Muscle layer of colon (tissue), 2 donors: ENCODE data around the gene SPTB.
"Not testable (repeated sequence)": the region's sequence is repeated elsewhere in the genome, so short reads cannot be mapped to it uniquely, and the experiment has no call there.

Source experiments
- H3K27ac ChIP-seq: one replicate; pipeline ENCODE4 v1.7.0; 2013; ENCODE audit warnings: low read depth, mild to moderate bottlenecking, low read length, moderate library complexity
- H3K27me3 ChIP-seq, 2 donors: one replicate each; pipeline ENCODE4 v1.7.0; 2013; ENCODE audit warnings: low read length in 2 of 2, mild to moderate bottlenecking in 2 of 2; ENCODE audit not compliant: insufficient read depth in 2 of 2, control insufficient read depth in 1 of 2
- H3K36me3 ChIP-seq: one replicate; pipeline ENCODE4 v1.7.0; 2013; ENCODE audit warnings: mild to moderate bottlenecking, low read length; ENCODE audit not compliant: insufficient read depth
- H3K4me1 ChIP-seq: one replicate; pipeline ENCODE4 v1.7.0; 2013; ENCODE audit warnings: mild to moderate bottlenecking, low read length; ENCODE audit not compliant: insufficient read depth
- H3K4me3 ChIP-seq, 2 donors: one replicate each; pipeline ENCODE4 v1.7.0; 2013; ENCODE audit warnings: low read length in 2 of 2, low read depth in 1 of 2, mild to moderate bottlenecking in 1 of 2, moderate library complexity in 1 of 2
- H3K9ac ChIP-seq: one replicate; pipeline ENCODE4 v1.7.0; 2013; ENCODE audit warnings: low read length
- H3K9me3 ChIP-seq: one replicate; pipeline ENCODE4 v1.7.0; 2013; ENCODE audit warnings: mild to moderate bottlenecking, low read length
- donor health status: abdominal sarcoma.
- donor health status: Adenocarcinoma of cecum.

SPTB gene

DNA sequence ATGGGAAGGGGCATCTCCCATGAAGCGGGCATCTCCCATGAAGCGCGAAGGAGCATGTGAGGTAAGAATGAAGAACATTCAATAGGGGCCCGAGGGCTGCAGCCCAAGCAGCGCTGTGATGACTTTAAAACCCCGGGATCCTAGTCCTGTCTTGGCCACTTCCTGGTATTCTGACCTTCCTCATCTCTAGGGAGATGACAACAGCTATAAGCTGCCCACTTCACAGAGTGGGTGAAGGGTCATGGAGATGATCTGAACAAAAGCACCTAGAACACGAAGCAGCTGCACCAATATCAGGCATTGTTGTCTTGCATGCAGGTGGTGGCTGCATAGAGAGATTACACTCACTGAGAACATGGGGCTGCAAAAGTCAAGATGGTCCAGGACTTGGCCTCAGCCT lies 64.5 kb downstream of the SPTB start:
- Histone ChIP-seq H3K27ac (no peak overlapping the region), H3K4me1 (no peaks in the 10 kb centered on the region), H3K9ac (no peak overlapping the region), H3K4me3 (no peak overlapping the region), H3K27me3 (no peaks in the 10 kb centered on the region), H3K36me3 (no peaks in the 10 kb centered on the region), H3K9me3 (no peaks in the 10 kb centered on the region)

DNA sequence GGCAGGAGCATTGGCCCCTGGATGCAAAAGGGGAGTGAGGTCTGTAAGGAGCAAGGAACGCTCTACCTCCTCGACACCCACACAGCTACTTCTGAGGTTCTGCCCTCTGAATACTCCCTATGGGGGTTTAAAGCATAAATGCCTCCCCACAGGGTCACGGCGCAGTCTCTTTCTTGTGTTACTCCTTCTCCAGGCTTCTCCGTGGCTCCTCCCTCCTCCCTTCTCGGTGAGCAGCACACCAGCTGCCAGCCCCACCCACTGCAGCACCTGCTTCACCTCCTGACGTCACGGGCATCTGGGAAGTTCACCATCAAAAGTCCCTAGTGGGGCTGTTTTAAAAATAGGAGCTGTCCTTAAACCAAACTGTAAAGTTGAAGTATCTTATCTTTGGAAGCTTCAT lies 67.3 kb downstream of the SPTB start:
- Histone ChIP-seq H3K4me3 (no peak overlapping the region), H3K27me3 (no peaks in the 10 kb centered on the region), H3K27ac (no peak overlapping the region), H3K9ac (no peak overlapping the region), H3K36me3 (no peaks in the 10 kb centered on the region), H3K4me1 (no peaks in the 10 kb centered on the region), H3K9me3 (no peaks in the 10 kb centered on the region)

- Histone ChIP-seq H3K4me3 (no peak overlapping the region), H3K9me3 (no peaks in the 10 kb centered on the region), H3K9ac (no peak overlapping the region), H3K27me3 (no peaks in the 10 kb centered on the region), H3K4me1 (no peaks in the 10 kb centered on the region), H3K27ac (no peak overlapping the region), H3K36me3 (no peaks in the 10 kb centered on the region)
Measured at GRCh38 chr14:64811676-64812075, 68.0 kb downstream of the SPTB start.

GRCh38 chr14:64808449-64808848 lies 71.3 kb downstream of the SPTB start:
- no peak overlapping the region for H3K4me3 ChIP-seq
- no peak overlapping the region for H3K27ac ChIP-seq
- no peak overlapping the region for H3K9ac ChIP-seq
- no peaks in the 10 kb centered on the region for H3K9me3 ChIP-seq
- peaks cover 4% of the 10 kb centered on the region for H3K4me1 ChIP-seq
- H3K27me3 ChIP-seq, result no peaks in the 10 kb centered on the region
- no peaks in the 10 kb centered on the region for H3K36me3 ChIP-seq

GRCh38 chr14:64807551-64807950 lies 72.2 kb downstream of the SPTB start:
- Histone ChIP-seq H3K9ac (no peak overlapping the region), H3K4me1 (peaks cover 4% of the 10 kb centered on the region), H3K36me3 (no peaks in the 10 kb centered on the region), H3K27me3 (no peaks in the 10 kb centered on the region), H3K4me3 (no peak overlapping the region), H3K27ac (no peak overlapping the region), H3K9me3 (no peaks in the 10 kb centered on the region)

DNA sequence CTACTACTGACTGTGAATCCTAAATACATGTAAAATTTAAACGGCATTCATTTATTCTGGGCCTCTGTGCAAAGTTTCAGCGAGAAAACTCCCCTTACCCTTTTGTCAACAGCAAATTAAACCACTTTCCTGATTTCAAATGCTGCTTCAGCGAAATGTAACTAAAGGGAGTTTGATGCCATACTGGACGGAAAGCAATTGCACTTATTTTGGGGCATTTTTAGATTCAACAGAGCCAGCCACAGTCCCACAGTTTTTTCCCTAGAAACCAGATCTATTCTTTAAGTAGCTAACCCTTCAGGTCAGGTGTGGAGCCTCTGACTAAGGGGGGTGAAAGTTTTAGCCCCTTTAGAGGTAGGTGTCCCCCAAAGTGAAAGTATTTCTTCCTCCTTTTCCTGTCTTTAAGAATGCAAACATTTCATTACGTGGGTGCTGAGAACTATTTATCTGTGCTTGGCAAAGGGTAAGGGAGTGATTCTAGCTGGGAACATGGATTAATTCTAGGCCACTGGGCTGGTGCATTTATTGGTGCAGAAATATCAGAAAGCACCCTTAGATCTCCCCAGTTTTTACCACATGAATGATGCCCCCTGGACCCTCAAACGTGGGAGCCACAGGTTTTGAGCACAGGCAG lies 72.7 kb downstream of the SPTB start:
- H3K27me3 ChIP-seq, result no peaks in the 10 kb centered on the region
- no peak overlapping the region for H3K9ac ChIP-seq
- H3K4me3 ChIP-seq, result no peak overlapping the region
- no peaks in the 10 kb centered on the region for H3K36me3 ChIP-seq
- H3K9me3 ChIP-seq, result no peaks in the 10 kb centered on the region
- peaks cover 4% of the 10 kb centered on the region for H3K4me1 ChIP-seq
- H3K27ac ChIP-seq, result no peak overlapping the region

DNA sequence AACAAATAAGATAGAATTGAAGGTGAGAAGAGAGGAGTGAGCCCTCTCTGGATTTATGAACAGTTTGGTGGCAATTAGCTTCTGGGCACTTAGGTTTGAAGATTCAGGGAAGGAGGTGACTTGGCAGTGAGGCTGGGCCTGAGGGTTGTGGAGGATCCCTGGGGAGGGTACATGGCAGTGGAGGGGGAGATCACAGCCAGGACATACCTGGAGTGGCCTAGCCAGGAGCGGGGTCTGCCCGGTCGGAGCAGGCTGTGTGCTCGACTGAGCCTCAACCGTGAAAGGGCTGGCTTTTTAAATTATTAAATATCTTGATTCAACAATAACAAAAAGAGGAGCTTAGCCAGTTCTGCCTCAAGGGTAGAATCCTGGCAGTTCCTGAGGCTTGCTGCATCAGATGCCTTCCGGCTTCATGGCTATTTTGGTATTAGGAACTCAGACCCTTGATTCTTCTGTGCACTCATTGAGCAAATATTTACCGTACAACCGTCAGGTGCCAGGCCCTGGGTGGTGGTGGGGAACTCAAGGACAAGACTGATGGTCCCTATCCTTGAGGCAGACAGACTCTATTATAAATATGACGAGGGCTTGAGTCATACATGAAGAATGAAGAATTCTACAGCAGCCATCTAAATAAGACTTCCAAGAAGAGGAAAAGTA lies 73.4 kb downstream of the SPTB start:
- Histone ChIP-seq H3K4me1 (peaks cover 4% of the 10 kb centered on the region), H3K9ac (no peak overlapping the region), H3K27ac (no peak overlapping the region)

GRCh38 chr14:64805646-64806045 lies 74.1 kb downstream of the SPTB start:
- not testable (repeated sequence) for H3K27ac ChIP-seq, H3K36me3 ChIP-seq, H3K4me3 ChIP-seq, H3K27me3 ChIP-seq, H3K9me3 ChIP-seq, H3K4me1 ChIP-seq, H3K9ac ChIP-seq

More for the DNA sequence above, 73.4 kb downstream of the SPTB start:
- Histone ChIP-seq H3K4me3 (no peak overlapping the region), H3K27me3 (no peaks in the 10 kb centered on the region), H3K9me3 (no peaks in the 10 kb centered on the region), H3K36me3 (no peaks in the 10 kb centered on the region)

DNA sequence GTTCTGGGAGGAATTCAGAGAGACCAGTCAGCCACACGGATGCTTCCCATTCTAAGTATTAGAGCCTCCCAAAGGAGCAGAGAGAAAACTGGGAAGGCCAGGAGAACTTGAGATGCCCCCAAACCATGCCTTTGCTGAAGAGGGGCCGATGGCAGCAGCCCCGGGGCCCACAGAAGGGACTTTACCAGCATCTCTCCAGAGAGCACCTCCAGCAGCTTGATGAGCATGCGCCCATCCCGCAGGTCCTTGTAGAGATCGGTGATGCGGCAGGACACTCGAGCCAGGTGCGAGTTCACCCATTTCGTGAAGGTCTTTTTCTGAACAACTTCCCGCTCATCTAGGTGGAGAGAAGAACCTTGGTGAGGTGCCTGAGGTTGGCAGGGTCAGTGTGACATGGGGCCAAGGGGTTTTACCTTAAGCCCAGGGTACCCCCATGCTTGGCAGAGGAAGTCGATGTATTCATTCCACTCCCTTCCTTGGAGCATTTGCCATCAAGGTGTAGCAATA lies 74.9 kb downstream of the SPTB start:
- H3K9ac ChIP-seq, result no peak overlapping the region
- no peaks in the 10 kb centered on the region for H3K27me3 ChIP-seq
- H3K9me3 ChIP-seq, result no peaks in the 10 kb centered on the region
- H3K4me3 ChIP-seq, result no peak overlapping the region
- H3K4me1 ChIP-seq, result peaks cover 4% of the 10 kb centered on the region
- no peaks in the 10 kb centered on the region for H3K36me3 ChIP-seq
- no peak overlapping the region for H3K27ac ChIP-seq

GRCh38 chr14:64801800-64802199 lies 77.9 kb downstream of the SPTB start:
- Histone ChIP-seq H3K9ac (no peak overlapping the region), H3K9me3 (no peaks in the 10 kb centered on the region), H3K4me1 (peaks cover 4% of the 10 kb centered on the region), H3K27ac (no peak overlapping the region), H3K27me3 (no peaks in the 10 kb centered on the region), H3K36me3 (no peaks in the 10 kb centered on the region), H3K4me3 (no peak overlapping the region)

DNA sequence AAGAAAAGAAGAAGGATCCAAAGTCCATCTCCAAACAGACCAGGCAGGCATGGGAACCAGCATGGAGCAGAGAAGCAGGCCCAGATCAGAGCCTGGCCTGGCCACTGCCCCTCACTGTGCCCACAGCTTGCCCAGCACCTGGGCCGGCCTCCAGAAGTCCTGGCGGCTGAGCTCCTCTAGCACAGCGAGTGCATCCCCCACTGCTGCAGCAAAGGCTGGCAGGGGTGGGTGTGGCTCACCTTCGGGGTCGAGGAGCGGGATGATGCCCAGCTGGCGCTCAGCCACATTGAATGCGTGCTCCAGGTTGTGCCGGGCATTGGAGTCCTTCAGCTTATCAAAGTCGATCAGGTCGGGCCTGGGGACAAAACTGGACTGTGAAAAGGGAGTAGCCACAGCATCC lies 78.7 kb downstream of the SPTB start:
- no peaks in the 10 kb centered on the region for H3K36me3 ChIP-seq
- H3K9ac ChIP-seq, result no peak overlapping the region
- no peak overlapping the region for H3K4me3 ChIP-seq
- no peak overlapping the region for H3K27ac ChIP-seq
- H3K4me1 ChIP-seq, result no peaks in the 10 kb centered on the region
- no peaks in the 10 kb centered on the region for H3K9me3 ChIP-seq
- H3K27me3 ChIP-seq, result no peaks in the 10 kb centered on the region

DNA sequence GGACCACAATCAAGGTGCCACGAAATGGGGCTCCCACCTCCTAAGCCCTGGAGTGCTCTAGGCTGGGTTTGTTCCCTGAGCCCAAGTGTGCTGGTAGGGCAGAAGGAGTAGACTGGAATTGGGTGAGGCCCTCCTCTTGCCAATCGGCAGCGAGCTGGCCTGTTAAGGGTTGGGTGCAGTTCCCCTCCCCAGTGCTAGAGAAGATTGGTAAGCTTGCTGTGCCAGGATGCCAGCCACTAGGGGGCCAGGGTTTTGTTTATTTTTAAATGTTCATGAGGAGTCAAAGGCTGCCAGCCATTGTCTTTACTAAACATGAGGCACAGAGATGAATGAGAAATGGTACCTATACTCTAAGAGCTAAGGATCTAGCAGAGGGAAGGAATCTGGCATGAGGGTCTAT lies 79.7 kb downstream of the SPTB start:
- Histone ChIP-seq H3K4me3 (no peak overlapping the region), H3K36me3 (no peaks in the 10 kb centered on the region), H3K27ac (no peak overlapping the region), H3K4me1 (no peaks in the 10 kb centered on the region), H3K9me3 (no peaks in the 10 kb centered on the region), H3K27me3 (no peaks in the 10 kb centered on the region), H3K9ac (no peak overlapping the region)
